DOHH2 (cell line): ENCODE measurements around the gene TST.

Experiments used
- CTCF ChIP-seq: fragments of 200-600 bp; sonication (generic); IDR thresholded peaks from one replicate; pipeline ENCODE4 v1.5.1; 2014; ENCODE audit warnings: antibody characterized with exemption, mild to moderate bottlenecking, low read depth, low read length; ENCODE audit not compliant: poor library complexity, severe bottlenecking
- EZH2phosphoT487 ChIP-seq: fragments of 200-600 bp; sonication (generic); IDR thresholded peaks from 2 replicates; pipeline ENCODE4 v1.6.1; 2017; ENCODE audit warnings: borderline replicate concordance, mild to moderate bottlenecking, antibody characterized with exemption, low read length, moderate library complexity, mixed read lengths

GRCh38 chr22:37018815-37019308 is 385 bp downstream of the TST start:
- TF ChIP-seq CTCF (no peak), EZH2phosphoT487 (no peak)
